Fibroblast of skin of left quadriceps (primary cell): ENCODE data around the gene ANKRD2.

ENCODE experiments used
- DNase-seq, 2 experiments: peaks; one replicate each; pipeline ENCODE4 v3.0.0-alpha.2; 2013; ENCODE audit warnings: low read depth in 2 of 2

Gene ANKRD2

DNA sequence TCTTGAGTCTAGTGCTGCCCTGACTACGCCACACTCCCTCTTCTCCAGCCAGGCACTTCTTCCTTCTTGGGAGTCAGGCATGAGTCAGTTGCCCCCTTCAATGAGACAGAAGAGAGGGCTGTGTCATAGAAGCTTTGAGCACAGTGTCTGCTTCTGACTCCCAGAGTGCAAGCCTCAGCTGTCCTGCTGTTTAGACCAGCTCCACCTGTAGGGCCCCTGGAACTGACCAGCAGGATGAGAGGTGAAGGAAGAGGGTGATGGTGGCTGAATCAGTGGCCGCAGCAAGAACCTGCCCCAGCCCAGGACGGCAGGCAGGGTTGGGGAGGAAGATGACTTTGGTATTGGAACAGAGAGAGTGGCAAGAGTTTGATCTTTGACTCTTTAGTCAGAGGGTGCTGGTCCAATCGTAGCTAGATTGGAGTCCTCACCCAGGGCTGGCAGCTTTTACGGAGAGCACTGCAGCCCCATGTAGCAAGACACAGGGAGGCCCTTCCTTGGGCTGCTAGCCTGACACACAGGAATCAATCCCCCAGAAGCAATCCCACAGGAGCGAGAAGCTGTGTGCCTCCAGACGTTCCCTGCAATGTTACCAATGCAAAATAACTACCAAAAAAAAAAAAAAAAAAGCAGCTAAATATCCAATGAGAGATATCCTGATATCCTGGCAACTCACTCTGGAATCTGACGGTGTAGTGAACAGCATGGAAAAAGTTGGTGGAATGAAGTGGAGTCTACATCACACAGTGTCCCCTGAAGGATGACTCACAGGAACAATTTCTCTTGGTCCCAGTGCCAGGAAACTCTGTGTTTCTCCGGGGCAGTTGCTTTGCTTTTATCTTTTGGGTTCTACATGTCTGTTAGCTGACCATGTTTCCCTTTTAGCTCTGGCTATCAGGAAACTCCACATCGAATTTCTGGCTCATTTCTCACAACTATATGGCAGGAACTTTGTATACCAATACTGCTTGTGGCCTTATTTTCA lies 23.8 kb downstream of the ANKRD2 start:
- DNase-seq = peak in 1 of 2 experiments; percentile 47

GRCh38 chr10:97597778-97598177 lies 25.2 kb downstream of the ANKRD2 start:
- DNase-seq = no peak

DNA sequence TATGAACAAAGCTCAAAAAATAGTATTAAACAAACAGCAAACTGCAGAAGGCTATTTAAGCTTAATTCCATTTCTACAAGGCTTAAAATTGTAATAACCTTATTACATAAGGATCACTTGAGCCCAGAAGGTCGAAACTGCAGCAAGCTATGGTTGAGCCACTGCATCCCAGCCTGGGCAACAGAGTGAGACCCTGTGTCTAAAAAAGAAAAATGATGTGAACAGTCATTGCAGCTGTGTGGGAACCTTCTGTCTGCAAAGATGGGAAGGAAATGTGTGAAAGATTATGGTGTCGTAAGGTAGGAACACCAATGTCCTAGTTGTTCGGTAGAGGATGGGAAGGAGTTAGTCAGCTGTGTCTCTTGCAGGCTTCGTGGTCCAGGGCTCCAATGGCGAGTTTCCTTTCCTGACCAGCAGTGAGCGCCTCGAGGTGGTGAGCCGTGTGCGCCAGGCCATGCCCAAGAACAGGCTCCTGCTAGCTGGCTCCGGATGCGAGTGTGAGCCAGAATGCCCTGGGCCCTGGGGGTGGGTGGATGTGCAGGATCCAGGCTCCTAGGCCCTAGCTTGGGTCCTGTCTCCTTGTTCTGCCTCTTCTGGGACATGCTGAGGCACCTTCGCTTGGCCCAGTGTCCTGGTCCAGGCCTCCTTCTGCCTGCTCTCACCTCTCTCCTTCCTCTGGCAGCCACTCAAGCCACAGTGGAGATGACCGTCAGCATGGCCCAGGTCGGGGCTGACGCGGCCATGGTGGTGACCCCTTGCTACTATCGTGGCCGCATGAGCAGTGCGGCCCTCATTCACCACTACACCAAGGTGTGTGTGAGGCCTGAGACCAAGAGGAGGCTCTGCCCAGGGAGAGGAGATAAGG lies 26.1 kb downstream of the ANKRD2 start:
- DNase-seq = no peak

- no peak for DNase-seq
These were observed 26.7 kb downstream of the ANKRD2 start for GRCh38 chr10:97599272-97599619.

- DNase-seq = no peak
These were observed 28.0 kb downstream of the ANKRD2 start for GRCh38 chr10:97600616-97601015.

DNA sequence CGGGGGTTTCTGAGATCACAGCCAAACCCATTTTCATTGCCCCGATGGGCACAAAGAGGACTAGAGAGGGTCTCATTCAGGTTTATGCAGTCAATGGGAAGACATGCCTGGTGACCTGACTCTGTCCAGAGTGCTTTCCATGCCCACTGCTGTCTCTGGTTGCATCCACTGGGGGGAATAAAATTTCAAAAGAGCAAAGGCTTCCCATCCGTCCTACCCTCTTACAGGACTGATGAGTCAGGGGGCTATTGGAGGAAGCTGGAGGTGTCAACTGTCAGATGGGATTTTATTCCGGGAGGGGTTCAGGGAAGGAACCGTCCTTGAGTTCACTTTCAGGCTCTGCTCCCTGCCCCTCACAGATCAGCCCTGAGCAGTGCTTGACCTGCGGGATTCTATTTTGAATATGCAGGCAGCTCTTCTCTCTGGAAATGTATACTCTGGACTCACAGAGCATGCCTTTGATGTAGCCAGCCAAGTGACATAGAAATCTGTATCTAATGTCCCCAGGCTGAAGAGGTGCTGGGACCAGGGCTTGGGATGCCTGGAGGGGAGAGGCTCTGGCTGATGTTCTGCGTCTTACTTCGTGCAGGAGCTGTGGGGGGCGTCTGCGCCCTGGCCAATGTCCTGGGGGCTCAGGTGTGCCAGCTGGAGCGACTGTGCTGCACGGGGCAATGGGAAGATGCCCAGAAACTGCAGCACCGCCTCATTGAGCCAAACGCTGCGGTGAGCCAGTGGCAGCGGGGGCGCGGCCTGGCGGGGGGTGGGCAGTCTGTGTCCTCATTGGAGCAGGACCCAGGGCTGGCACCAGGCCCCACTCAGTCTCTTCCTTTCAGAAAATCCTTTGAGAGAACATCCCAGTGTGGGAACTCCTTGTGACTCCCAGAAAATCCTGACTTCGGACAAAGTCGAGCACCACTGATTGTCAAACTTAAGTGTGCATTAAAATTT lies 29.0 kb downstream of the ANKRD2 start:
- no peak for DNase-seq

DNA sequence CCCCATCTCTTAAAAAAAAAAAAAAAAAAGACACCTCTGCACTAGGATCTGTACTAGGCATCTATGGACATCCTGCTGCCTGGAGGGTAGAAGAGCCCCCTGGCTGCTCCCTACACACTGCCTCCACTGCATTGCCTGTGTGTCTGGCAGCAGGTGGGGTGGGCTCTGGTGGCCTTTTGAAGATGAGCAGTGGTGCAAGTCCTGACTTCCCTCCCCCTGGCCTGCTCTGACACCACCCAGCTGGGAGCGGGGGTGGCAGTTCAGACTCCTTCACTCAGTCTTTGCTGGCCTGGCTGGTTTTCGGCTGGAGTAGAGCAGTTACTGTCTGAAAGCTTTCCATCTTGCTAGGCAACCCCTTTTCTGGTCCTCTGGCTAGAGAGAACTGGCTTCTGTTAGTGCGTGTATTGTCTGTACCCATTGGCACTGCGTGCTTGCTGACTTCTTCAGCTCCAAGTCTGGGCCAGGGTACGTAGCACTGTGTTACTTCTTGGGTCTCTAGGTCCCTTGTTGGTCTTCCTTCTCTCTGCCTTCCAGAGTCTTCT lies 34.6 kb downstream of the ANKRD2 start:
- no peak for DNase-seq

GRCh38 chr10:97608991-97609561 lies 36.5 kb downstream of the ANKRD2 start:
- DNase-seq = no peak

DNA sequence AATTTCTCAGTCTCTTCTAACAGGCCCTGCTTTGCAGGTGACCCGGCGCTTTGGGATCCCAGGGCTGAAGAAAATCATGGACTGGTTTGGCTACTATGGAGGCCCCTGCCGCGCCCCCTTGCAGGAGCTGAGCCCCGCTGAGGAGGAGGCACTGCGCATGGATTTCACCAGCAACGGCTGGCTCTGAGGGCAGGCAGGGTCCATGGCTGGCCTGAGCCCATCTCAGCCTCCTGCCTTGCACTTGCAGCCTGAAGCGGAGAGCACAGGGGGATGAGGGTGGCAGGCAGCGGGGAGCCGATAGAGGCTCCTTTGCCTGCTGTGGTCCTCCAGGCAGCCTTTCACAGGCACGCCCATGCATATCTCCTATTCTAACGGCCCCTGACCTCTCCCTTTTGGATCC lies 38.9 kb downstream of the ANKRD2 start:
- no peak for DNase-seq

- DNase-seq = peak; percentile 11 to 14
These were observed 39.8 kb downstream of the ANKRD2 start for GRCh38 chr10:97612386-97612785.

DNA sequence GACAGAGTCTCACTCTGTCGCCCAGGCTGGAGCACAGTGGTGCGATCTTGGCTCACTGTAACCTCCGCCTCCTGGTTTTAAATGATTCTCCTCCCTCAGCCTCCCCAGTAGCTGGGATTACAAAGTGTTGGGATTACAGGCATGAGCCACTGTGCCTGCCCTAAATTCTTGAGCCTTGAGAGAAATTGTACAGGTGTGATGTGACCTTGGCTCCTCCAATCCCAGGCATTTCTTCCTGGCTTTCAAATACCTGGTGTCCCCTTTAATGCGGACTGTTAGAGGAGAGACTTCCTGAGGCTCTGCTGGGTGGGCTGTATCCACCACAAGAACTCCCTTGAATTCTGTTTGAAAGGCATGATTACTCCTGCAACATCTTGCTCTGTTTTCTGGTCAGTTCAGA lies 45.7 kb downstream of the ANKRD2 start:
- DNase-seq = no peak

DNA sequence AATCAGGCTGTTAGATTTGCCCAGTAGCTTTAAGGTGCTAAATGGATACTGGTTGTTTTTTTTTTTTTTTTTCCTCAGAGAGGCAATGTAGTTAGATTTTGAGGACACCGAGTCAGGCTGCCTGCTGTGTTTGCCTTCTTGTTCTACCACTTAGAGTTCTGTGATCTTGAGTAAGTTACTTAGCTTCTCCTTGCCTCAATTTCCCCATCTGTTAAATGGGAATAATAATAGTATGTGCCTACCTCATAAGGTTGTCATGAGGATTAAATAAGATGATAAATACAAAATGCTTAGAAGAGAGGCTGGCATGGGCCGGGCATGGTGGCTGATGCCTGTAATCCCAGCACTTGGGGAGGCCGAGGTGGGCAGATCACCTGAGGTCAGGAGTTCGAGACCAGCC lies 46.2 kb downstream of the ANKRD2 start:
- no peak for DNase-seq

GRCh38 chr10:97623277-97623676 lies 50.7 kb downstream of the ANKRD2 start:
- DNase-seq = no peak

GRCh38 chr10:97627731-97628130 lies 55.2 kb downstream of the ANKRD2 start:
- no peak for DNase-seq

GRCh38 chr10:97628228-97628627 lies 55.6 kb downstream of the ANKRD2 start:
- no peak for DNase-seq

GRCh38 chr10:97629289-97629688 lies 56.7 kb downstream of the ANKRD2 start:
- no peak for DNase-seq

DNA sequence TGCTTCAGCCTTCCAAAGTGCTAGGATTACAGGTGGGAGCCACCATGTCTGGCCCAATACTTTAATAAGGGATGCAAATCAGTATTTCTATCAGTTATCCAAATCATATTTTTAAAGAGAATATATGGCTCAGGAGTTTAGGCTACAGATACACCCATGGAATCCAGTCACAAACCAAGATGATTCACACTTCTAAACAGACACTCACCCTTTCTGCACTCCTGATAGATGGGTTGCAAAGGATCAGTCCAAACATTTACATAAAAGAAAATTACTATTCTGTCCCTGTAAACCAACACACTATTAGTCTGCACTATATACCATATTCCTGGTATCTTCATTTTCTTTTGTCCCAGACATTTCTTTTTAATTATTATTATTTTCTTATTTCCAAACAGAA lies 58.5 kb downstream of the ANKRD2 start:
- no peak for DNase-seq

DNA sequence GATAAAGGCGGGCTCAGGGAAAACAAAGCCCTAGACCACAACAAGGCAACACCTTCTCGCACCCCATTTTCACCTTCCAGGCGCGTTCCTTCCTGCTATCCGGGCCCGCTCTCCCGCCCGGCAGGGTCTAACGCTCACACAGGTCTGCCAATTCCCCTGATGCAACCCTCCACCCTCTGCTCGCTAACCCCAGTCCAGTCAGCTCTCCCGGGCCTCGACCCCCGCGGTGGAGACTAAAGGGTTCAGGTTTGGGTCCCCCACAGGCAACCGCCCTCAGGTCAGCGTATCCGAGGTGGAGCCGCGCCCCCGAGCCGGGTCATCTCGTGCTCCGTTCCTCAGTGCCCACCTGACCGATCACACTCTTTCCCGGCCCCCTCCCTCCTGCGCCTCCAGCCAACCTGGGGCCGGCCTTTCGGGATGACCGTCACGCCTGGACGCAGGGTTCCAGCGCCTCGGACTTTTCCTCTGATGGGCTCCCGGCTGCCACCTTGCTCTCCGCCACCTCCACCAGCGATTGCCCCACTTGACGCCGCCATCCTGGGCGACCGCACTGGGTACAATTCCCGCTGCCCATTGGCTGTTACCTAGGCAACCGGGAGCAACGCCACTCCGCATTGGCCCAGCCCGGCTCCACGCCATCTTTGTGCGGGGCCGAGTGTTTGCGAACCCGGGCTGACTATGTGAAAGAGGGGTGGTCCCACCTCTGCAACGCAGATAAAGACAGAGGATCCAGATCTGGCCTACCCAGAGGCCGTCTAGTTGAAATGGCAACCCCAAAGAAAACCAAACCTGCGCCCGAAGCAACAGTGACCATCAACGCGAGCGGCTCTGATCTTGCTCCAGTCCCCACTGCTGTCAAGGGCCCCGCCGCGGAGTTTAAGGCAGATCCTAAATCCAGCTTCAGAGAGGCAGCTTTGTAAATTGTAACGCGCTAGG lies 60.6 kb downstream of the ANKRD2 start, which contains the start of gene MORN4:
Gene MORN4, minus strand, starts transcription at position 552 of the 936 bp plus-strand sequence. CDS start 13,847 bp downstream, outside the sequence.
- DNase-seq = peak; percentile 83 to 86
